HUES6 (cell line): Measurements from ENCODE around the gene FOXS1.

Experiments used
- H3K27ac ChIP-seq: 2 replicates; pipeline ENCODE4 v1.7.0; 2013; ENCODE audit warnings: low read depth, mild to moderate bottlenecking, low read length, inconsistent platforms
- H3K27me3 ChIP-seq: 2 replicates; pipeline ENCODE4 v1.6.1; 2013; ENCODE audit warnings: low read length; ENCODE audit not compliant: control insufficient read depth, insufficient read depth
- H3K36me3 ChIP-seq: 2 replicates; pipeline ENCODE4 v1.6.1; 2013; ENCODE audit warnings: low read length; ENCODE audit not compliant: control insufficient read depth, insufficient read depth
- H3K4me1 ChIP-seq: 2 replicates; pipeline ENCODE4 v1.6.1; 2013; ENCODE audit warnings: low read length; ENCODE audit not compliant: control insufficient read depth, insufficient read depth
- H3K4me3 ChIP-seq: 2 replicates; pipeline ENCODE4 v1.5.1; 2013; ENCODE audit warnings: low read depth, low read length
- H3K9ac ChIP-seq: one replicate; pipeline ENCODE4 v1.6.1; 2013; ENCODE audit warnings: mild to moderate bottlenecking, low read length
- H3K9me3 ChIP-seq: 2 replicates; pipeline ENCODE4 v1.6.1; 2013; ENCODE audit warnings: low read depth, low read length; ENCODE audit not compliant: control insufficient read depth, insufficient read depth

FOXS1 gene

DNA sequence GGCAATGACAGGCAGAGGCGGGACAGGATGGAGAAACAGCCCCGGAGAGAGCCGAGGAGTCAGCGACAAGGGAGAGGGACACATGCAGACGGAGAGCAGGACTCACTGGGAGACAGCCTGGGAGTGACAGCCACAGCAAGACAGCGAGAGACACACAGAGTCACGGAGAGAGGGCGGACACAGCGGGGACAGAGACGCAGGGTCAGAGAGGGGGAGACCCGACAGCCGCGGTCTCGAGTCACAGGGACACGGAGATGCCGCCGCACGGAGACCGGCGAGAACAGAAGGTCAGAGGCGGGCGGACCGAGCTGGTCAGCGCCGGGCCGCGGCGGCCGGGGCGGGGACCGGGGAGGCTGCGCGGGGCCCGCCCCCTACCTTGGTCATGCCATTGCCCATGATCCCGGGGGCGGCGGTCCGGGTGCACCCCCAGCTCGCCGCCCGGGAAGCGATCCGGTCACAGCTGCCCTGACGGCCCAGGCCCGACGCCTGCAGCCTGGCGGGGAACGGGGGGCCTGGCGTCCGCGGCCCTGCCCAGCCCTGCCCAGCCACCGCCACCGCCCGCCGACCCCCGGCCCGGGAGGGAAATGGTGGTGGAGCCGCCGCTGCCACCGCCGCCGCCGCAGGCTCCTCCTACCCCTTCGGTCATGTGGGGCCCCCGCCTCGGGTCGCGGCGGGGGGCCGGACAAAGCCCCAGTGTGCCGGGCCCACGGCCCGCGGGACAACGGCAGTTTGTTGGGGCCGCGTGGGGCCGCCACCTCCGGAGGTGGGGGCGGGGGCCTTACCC is 24.7 kb upstream of the FOXS1 start, which contains the start of the genes DUSP15 and TTLL9:
Gene DUSP15, minus strand, starts transcription at position 586 of the 784 bp plus-strand sequence. Its CDS starts 190 bp downstream, at position 396.
Gene TTLL9, plus strand, starts transcription at position 693 of the 784 bp plus-strand sequence. CDS start 493 bp downstream, outside the sequence.
- Histone ChIP-seq H3K4me1 (0 out of 2 replicates have a peak, but pooled peaks cover 4% of the 10 kb centered on the region), H3K27me3 (peaks cover 62% of the 10 kb centered on the region), H3K36me3 (no peaks in the 10 kb centered on the region), H3K4me3 (peak within 1 kb of the TSS; percentile 87), H3K9ac (peak within 1 kb of the TSS; percentile 63), H3K27ac (no peak within 1 kb of the TSS), H3K9me3 (no peaks in the 10 kb centered on the region)

DNA sequence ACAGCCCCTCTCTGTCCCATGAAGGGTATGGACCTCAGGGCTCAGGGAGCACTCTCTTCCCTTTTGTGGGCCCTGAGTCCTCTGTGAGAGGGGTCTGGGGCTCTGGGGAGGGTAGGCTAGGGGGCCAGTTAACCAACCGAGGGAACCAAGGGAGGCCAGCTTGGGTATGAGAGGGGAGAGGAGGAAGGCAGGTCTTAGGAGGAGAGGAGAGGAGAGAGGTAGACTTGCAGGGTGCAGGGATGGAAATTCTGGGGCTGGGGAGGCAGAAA is 24.2 kb upstream of the FOXS1 start:
- Histone ChIP-seq H3K36me3 (no peaks in the 10 kb centered on the region), H3K9me3 (no peaks in the 10 kb centered on the region), H3K27me3 (peaks cover 62% of the 10 kb centered on the region), H3K27ac (no peak overlapping the region), H3K9ac (peak overlapping the region; percentile 63), H3K4me1 (0 out of 2 replicates have a peak, but pooled peaks cover 4% of the 10 kb centered on the region), H3K4me3 (peak overlapping the region; percentile 87)

- peaks cover 62% of the 10 kb centered on the region for H3K27me3 ChIP-seq
- H3K9me3 ChIP-seq = no peaks in the 10 kb centered on the region
- no peak overlapping the region for H3K27ac ChIP-seq
- H3K9ac ChIP-seq = no peak overlapping the region
- 0 out of 2 replicates have a peak, but pooled peaks cover 4% of the 10 kb centered on the region for H3K4me1 ChIP-seq
- no peaks in the 10 kb centered on the region for H3K36me3 ChIP-seq
- H3K4me3 ChIP-seq = peak overlapping the region; percentile 87
Observed at GRCh38 chr20:31868853-31869672, 23.7 kb upstream of the FOXS1 start.

DNA sequence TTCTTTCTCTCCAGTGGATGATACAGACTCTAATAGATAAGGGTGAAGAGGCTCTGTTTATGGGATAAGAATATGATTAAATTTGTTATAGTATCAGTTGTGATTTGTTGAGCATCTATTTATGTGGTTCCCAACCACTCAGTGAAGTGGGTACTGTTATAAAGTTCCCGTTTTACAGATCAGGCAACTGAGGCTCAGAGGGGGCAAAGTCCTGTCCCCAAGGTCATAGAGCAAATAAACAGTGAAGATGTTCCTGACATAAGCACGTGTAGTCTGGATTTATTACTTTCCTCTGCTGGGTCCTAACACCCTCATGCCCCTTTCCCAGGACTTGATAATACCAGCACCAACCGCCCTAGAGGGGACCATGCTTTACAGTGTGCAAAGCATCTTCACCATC is 20.8 kb upstream of the FOXS1 start:
- Histone ChIP-seq H3K27ac (no peak overlapping the region), H3K36me3 (no peaks in the 10 kb centered on the region), H3K9ac (no peak overlapping the region), H3K9me3 (no peaks in the 10 kb centered on the region), H3K27me3 (peaks cover 40% of the 10 kb centered on the region), H3K4me1 (peaks cover 11% of the 10 kb centered on the region), H3K4me3 (no peak overlapping the region)

DNA sequence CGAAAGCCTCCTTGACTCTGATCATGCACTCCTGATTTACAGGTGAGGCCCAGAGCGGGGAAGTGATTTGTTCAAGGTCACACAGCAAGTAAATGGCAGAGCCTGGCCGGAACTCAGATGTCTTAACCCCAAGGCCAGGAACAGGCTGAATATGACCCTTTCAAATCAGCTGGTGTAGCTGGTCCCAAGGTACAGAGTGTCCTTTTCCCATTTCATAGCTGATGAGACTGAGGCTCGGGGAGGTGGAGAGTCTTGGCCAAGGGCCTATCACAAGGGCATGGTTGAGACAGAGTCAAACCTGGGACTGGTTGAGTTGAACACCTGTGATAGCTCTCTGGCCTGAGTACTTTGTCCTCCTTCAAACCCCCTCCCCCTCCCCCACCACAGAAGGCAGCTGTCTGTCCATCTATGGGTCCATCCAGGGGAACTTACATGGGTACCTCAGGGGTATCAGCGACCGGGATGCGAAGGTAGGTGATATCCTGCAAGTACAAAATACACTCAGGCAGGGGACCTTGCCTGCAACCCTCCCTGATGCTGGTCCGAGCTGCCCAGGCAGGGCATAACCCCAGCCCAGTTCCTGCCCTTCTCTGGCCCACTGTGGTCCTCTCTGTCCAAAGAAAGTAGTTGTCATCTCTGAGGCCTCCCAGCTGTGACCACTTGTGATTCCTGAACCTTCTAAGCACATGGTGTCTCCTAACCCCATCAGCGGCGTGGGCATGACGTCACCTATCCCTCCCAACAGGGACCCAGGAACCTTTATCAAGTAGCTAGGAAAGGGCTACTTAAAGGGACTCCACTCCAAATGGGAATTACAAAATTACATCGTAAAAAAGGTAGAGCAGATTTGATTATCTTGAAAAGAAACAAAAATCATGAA is 19.4 kb upstream of the FOXS1 start:
- Histone ChIP-seq H3K27ac (no peak overlapping the region), H3K4me3 (no peak overlapping the region), H3K27me3 (peaks cover 36% of the 10 kb centered on the region), H3K4me1 (peaks cover 16% of the 10 kb centered on the region), H3K9ac (no peak overlapping the region), H3K9me3 (no peaks in the 10 kb centered on the region), H3K36me3 (no peaks in the 10 kb centered on the region)

GRCh38 chr20:31863296-31864085 is 18.1 kb upstream of the FOXS1 start:
- Histone ChIP-seq H3K27ac (no peak overlapping the region), H3K36me3 (no peaks in the 10 kb centered on the region), H3K9ac (no peak overlapping the region), H3K9me3 (no peaks in the 10 kb centered on the region), H3K27me3 (peaks cover 36% of the 10 kb centered on the region), H3K4me1 (peaks cover 16% of the 10 kb centered on the region), H3K4me3 (no peak overlapping the region)

DNA sequence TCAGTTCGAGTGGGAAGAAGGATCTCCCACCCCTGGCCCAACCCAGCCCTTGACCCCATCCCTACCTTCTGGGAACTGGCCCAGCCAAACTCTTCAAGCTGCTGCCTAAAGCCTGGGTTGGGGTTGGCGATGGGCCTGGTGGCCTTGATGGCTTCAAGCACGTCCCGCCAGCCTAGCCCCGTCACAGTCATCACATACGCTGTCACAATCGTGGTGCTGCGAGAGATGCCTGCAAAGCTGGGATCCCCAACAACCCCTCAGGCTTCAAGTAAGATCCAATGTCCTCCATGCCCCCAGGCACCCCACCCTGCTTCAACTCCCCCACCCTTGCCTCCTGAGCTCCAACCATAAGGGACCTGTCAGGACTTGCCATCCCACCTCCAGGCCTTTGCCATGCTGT is 17.1 kb upstream of the FOXS1 start:
- Histone ChIP-seq H3K9me3 (no peaks in the 10 kb centered on the region), H3K36me3 (no peaks in the 10 kb centered on the region), H3K27me3 (peaks cover 41% of the 10 kb centered on the region), H3K27ac (no peak overlapping the region), H3K4me1 (peaks cover 16% of the 10 kb centered on the region), H3K4me3 (peak overlapping the region; percentile 75), H3K9ac (no peak overlapping the region)

- Histone ChIP-seq H3K27ac (no peak overlapping the region), H3K9me3 (no peaks in the 10 kb centered on the region), H3K9ac (peak overlapping the region; percentile 21), H3K36me3 (no peaks in the 10 kb centered on the region), H3K4me1 (peaks cover 16% of the 10 kb centered on the region), H3K4me3 (peak overlapping the region; percentile 75), H3K27me3 (peaks cover 41% of the 10 kb centered on the region)
Observed at GRCh38 chr20:31862157-31862470, 16.7 kb upstream of the FOXS1 start.

DNA sequence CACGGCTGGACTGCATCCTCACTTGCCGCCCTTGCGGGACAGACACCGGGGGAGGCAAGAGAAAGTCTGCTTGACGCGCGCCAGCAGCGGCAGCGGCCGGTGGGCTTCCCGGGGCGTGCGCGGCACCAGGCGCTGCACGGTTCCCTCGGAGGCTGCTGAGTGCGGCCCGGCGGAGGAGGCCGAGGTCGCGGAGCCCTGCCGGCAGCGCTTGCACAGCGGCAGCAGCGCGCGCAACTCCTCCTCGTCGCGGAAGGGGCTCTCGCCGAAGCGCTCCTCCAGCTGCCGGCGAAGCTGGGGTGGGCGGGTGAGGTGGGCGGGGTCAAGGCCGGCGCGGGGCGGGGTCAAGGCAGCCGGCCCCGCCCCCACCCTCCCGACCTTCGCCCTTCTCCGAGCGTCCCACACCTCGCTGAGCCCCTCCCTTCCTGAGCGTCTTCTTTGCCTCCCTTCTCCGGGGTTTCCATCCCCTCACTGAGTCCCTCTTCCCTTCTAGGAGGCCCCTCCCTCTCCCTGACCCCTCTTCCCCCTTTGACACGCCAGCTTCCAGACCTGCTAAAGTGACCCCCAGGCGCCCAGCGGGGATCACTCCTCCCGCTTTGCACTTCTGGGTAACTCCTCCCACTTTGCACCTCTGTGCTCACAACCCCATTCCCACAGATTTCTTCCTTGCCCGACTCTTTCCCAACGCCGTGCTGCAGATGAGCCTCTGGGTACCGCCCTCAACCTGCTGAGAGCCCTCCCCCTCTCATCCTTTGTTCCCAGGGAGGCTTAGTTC is 16.2 kb upstream of the FOXS1 start:
- H3K36me3 ChIP-seq = no peaks in the 10 kb centered on the region
- peaks cover 19% of the 10 kb centered on the region for H3K4me1 ChIP-seq
- peak overlapping the region; percentile 75 for H3K4me3 ChIP-seq
- peaks cover 40% of the 10 kb centered on the region for H3K27me3 ChIP-seq
- peak overlapping the region; percentile 48 for H3K9ac ChIP-seq
- H3K9me3 ChIP-seq = no peaks in the 10 kb centered on the region
- no peak overlapping the region for H3K27ac ChIP-seq

GRCh38 chr20:31861135-31861384 is 15.7 kb upstream of the FOXS1 start:
- no peak overlapping the region for H3K27ac ChIP-seq
- H3K9ac ChIP-seq = peak overlapping the region; percentile 48
- H3K4me1 ChIP-seq = peaks cover 22% of the 10 kb centered on the region
- no peaks in the 10 kb centered on the region for H3K9me3 ChIP-seq
- peak overlapping the region; percentile 75 for H3K4me3 ChIP-seq
- no peaks in the 10 kb centered on the region for H3K36me3 ChIP-seq
- peaks cover 44% of the 10 kb centered on the region for H3K27me3 ChIP-seq
